ENCODE measurements around the gene DCLRE1A. TPM values are rescaled to one million over a fixed set of nuclear protein-coding genes. Genes with fewer than 3 reads are reported as not detected.
"Not testable (repeated sequence)": the region's sequence is repeated elsewhere in the genome, so short reads cannot be mapped to it uniquely, and the experiment has no call there.

The DCLRE1A gene
- total RNA-seq, 4 donors from 2014 or later = 4.2 to 9.8 (median 6.2) TPM

DNA sequence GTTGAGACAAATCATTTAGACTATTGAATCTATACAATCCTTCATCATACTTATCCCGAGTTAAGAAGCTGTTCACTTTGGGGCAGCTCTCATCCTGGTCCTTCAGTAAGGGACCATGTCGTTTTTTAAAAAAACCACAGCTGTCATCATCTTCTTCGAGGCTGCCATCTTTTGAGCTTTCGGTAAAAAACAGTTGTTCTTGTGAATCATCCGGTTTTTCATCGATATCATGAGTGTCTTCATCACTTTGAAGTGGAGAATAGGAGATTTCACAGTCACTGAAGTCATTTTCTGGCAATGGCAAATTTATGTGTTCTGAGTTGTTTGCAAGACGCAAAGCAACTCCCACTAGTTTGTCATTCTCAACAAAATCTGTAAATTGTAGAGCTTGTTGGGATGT lies 3.9 kb downstream of the DCLRE1A start:
- 91 to 92% methylated on average over 6 to 7 of the region's 7 CpGs for WGBS, 2 donors (ENCODE audit: low coverage in 1 of 2)
- peaks cover 0 to 16% of the 10 kb centered on the region in 2 donors for H3K36me3 ChIP-seq
- TF ChIP-seq POLR2A (IDR thresholded peaks at IDR 0.05) (no peak), CTCF (IDR thresholded peaks at IDR 0.05) (no peak), EP300 (IDR thresholded peaks at IDR 0.05) (no peak), POLR2AphosphoS5 (IDR thresholded peaks at IDR 0.05) (no peak)

DNA sequence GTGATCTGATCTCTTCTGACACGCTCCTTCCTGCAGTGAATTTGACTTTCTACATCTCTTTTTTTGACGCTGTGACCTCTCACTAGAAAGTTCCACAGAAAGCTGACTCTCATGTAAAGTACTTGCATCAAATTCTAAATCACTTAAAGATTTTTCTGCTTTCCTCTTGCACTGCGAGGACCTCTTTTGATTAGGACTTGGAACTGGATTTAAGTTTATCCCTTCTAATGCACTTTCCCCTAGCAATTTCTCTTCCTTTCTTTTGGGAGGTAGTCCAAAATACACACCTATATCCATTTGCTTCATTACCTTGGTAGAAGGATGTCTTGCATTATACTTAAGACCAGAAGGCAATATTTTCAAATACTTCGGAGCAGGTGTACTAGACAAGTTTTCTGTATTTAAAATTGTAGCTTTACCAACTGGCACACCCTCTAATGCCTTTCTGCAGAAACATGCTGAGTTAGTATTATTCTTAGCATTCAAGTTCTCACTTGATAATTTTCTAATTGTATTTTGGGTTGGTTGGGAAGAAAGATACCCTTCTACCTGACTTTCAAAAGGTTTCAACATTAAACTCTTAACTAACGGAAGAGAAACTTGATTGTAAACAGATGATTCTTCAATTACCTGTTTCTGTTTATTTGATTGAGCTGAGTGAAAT lies 4.6 kb downstream of the DCLRE1A start:
- ATAC-seq = no peak
- H3K27ac ChIP-seq = no peak overlapping the region
- H3K36me3 ChIP-seq = peaks cover 0 to 22% of the 10 kb centered on the region in 2 donors
- TF ChIP-seq CTCF (IDR thresholded peaks at IDR 0.05) (no peak), EP300 (IDR thresholded peaks at IDR 0.05) (no peak), POLR2A (IDR thresholded peaks at IDR 0.05) (no peak), POLR2AphosphoS5 (IDR thresholded peaks at IDR 0.05) (no peak)
- no peaks in the 10 kb centered on the region for H3K27me3 ChIP-seq
- no peak overlapping the region for H3K4me3 ChIP-seq
- 85 to 87% methylated on average over 4 to 5 of the region's 5 CpGs for WGBS, 2 donors (ENCODE audit: low coverage in 1 of 2)
- no peaks in the 10 kb centered on the region for H3K9me3 ChIP-seq
- peaks cover 0 to 42% (median 0%) of the 10 kb centered on the region in 3 donors for H3K4me1 ChIP-seq

More for the DNA sequence above, 3.9 kb downstream of the DCLRE1A start:
- Histone ChIP-seq H3K9me3 (no peaks in the 10 kb centered on the region), H3K27ac (no peak overlapping the region), H3K4me3 (no peak overlapping the region), H3K27me3 (no peaks in the 10 kb centered on the region), H3K4me1 (peaks cover 0 to 42% (median 0%) of the 10 kb centered on the region in 3 donors)
- ATAC-seq = no peak

GRCh38 chr10:113846036-113846435 lies 7.8 kb downstream of the DCLRE1A start:
- no peak overlapping the region for H3K4me3 ChIP-seq
- H3K9me3 ChIP-seq = no peaks in the 10 kb centered on the region
- no peak for TF ChIP-seq POLR2A (IDR thresholded peaks at IDR 0.05)
- H3K4me1 ChIP-seq = peaks cover 0 to 17% (median 0%) of the 10 kb centered on the region in 3 donors
- 94 to 97% methylated on average over 2 of the region's 2 CpGs for WGBS, 2 donors (ENCODE audit: low coverage in 1 of 2)
- no peak for ATAC-seq
- H3K36me3 ChIP-seq = peaks cover 0 to 41% of the 10 kb centered on the region in 2 donors
- no peaks in the 10 kb centered on the region for H3K27me3 ChIP-seq
- H3K27ac ChIP-seq = no peak overlapping the region

DNA sequence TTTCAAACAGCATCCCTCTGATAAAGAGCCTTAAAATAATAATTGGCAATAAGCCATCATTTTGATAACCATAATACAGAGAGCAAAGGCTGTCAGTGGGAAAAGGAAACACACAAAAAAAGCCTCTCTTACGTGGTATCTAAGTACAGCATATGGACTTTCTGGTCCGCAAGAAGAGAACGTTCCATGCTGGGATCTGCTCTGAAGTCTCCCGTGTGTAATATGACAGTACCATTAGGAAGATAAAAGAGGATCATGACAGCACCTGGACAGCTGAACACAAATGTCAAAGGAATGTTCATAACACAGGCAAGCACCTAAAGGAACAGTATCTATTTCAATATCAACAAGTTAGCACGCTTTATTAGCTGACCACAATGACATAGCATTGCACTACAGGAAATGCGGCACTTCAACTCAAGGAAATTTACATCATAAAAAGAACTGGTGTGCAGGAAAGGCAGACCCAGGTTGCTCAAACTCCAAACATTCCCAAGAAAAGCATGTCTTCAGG lies 9.9 kb downstream of the DCLRE1A start:
- Histone ChIP-seq H3K9me3 (no peaks in the 10 kb centered on the region), H3K4me3 (no peak overlapping the region), H3K27me3 (no peaks in the 10 kb centered on the region), H3K36me3 (peaks cover 0 to 55% of the 10 kb centered on the region in 2 donors), H3K27ac (peak overlapping the region in 1 of 4 donors; percentile 18), H3K4me1 (peaks cover 0 to 9% (median 0%) of the 10 kb centered on the region in 3 donors)
- ATAC-seq = no peak
- 36 to 55% methylated on average over 5 to 6 of the region's 6 CpGs for WGBS, 2 donors (ENCODE audit: low coverage in 1 of 2)
- TF ChIP-seq POLR2AphosphoS5 (IDR thresholded peaks at IDR 0.05) (no peak), EP300 (IDR thresholded peaks at IDR 0.05) (no peak), CTCF (IDR thresholded peaks at IDR 0.05) (no peak), POLR2A (IDR thresholded peaks at IDR 0.05) (no peak)

- Histone ChIP-seq H3K27ac (no peak overlapping the region), H3K27me3 (no peaks in the 10 kb centered on the region), H3K4me1 (no peaks in the 10 kb centered on the region), H3K36me3 (peaks cover 0 to 59% of the 10 kb centered on the region in 2 donors), H3K4me3 (no peak overlapping the region), H3K9me3 (no peaks in the 10 kb centered on the region)
- 80 to 92% methylated on average over 1 of the region's 1 CpG for WGBS, 2 donors (ENCODE audit: low coverage in 1 of 2)
- no peak for ATAC-seq
- TF ChIP-seq POLR2AphosphoS5 (IDR thresholded peaks at IDR 0.05) (no peak), POLR2A (IDR thresholded peaks at IDR 0.05) (no peak), CTCF (IDR thresholded peaks at IDR 0.05) (no peak), EP300 (IDR thresholded peaks at IDR 0.05) (no peak)
These were observed 11.7 kb downstream of the DCLRE1A start for GRCh38 chr10:113842171-113842570.

DNA sequence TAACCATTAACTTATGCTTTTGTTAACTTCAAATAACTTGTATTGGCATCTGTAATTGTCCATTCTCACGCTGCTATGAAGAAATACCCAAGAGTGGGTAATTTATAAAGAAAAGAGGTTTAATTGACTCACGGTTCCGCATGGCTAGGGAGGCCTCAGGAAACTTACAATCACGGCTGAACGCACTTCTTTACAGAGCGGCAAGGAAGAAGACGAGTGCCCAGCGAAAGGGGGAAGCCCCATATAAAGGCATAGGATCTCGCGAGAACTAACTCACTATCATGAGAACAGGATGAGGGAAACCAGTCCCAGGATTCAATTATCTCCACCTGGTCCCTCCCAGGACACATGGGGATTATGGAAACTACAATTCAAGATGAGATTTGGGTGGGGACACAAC lies 25.3 kb downstream of the DCLRE1A start:
- not testable (repeated sequence) for ATAC-seq, H3K9me3 ChIP-seq, H3K4me1 ChIP-seq, H3K27ac ChIP-seq, H3K4me3 ChIP-seq, H3K36me3 ChIP-seq, H3K27me3 ChIP-seq
- 92 to 94% methylated on average over 7 to 10 of the region's 10 CpGs for WGBS, 2 donors (ENCODE audit: low coverage in 1 of 2)

Measured in gastroesophageal sphincter (tissue), 4 donors.